HCT116 (cell line): ENCODE results near the gene SUN5. TPM values are rescaled to one million over a fixed set of nuclear protein-coding genes. Genes with fewer than 3 reads are reported as not detected.

Experiments used
- ATAC-seq: fragments of 200-7000 bp; cut with Tn5 transposase; 2 replicates; pipeline ENCODE4 v1.9.1; 2020; ENCODE audit warnings: mild to moderate bottlenecking, moderate library complexity
- BruUV-seq: library from RNA; stranded (reverse); fragments of 400-500 nt; replicated peaks from 2 replicates; lab custom pipeline; 2021; lab: Mats Ljungman, UMichigan
- CTCF ChIA-PET: fragments of 300-600 bp; sonication (Branson Sonifier 250); formaldehyde crosslinking; loops from one replicate; lab custom pipeline; 2021; ENCODE audit warnings: antibody characterized with exemption; lab: Charles Lee
- POLR2A ChIA-PET: fragments of 300-600, 350-600 bp; sonication (Branson Sonifier 250); formaldehyde crosslinking; loops from one replicate; lab custom pipeline; 2021; ENCODE audit warnings: antibody characterized with exemption; lab: Charles Lee
- RAD21 ChIA-PET, 2 experiments: fragments of 300-600 bp; sonication (Branson Sonifier 250); formaldehyde crosslinking; loops; one replicate each; lab custom pipeline; 2023; ENCODE audit warnings: low total read pairs in 2 of 2; ENCODE audit not compliant: uncharacterized antibody in 2 of 2, unreplicated experiment in 2 of 2, low non-redundant PET in 1 of 2; lab: Charles Lee
- DNase-seq: peaks from one replicate; pipeline ENCODE4 v3.0.0-alpha.2; 2010; ENCODE audit warnings: low read depth, low spot score
- H2AFZ ChIP-seq: fragments of 200-600 bp; shearing (Covaris generic), sonication (generic); 2 replicates; pipeline ENCODE4 v1.6.1; 2017; ENCODE audit warnings: low read depth, mixed run types, mixed read lengths, antibody characterized with exemption, low read length; ENCODE audit not compliant: poor library complexity, severe bottlenecking
- H3K27ac ChIP-seq: 2 replicates; pipeline ENCODE4 v1.5.1; 2012; ENCODE audit warnings: low read depth, low read length
- H3K27me3 ChIP-seq: fragments of 200-600 bp; sonication (generic); 2 replicates; pipeline ENCODE4 v1.6.1; 2016; ENCODE audit warnings: mixed run types, low read length, mixed read lengths; ENCODE audit not compliant: insufficient read depth
- H3K36me3 ChIP-seq, 2 experiments: fragments of 200-500 bp in 1 of 2; fragments of 200-600 bp in 1 of 2; sonication (Bioruptor generic) in 1 of 2; sonication (generic) in 1 of 2; 2 replicates each; pipeline versions ENCODE4 v1.5.1 to v1.6.1; 2014 to 2016; ENCODE audit warnings: low read length in 2 of 2, inconsistent platforms in 1 of 2, mixed read lengths in 1 of 2, mixed run types in 1 of 2; ENCODE audit not compliant: insufficient read depth in 2 of 2, control insufficient read depth in 1 of 2
- H3K4me1 ChIP-seq, 2 experiments: fragments of 200-600 bp in 1 of 2; sonication (generic) in 1 of 2; 2 replicates each; pipeline versions ENCODE4 v1.5.1 to v1.6.1; 2012 to 2017; ENCODE audit warnings: low read length in 2 of 2, inconsistent platforms in 1 of 2, mild to moderate bottlenecking in 1 of 2, mixed read lengths in 1 of 2, mixed run types in 1 of 2, moderate library complexity in 1 of 2; ENCODE audit not compliant: insufficient read depth in 2 of 2, control insufficient read depth in 1 of 2
- H3K4me2 ChIP-seq: fragments of 200-600 bp; sonication (generic); 2 replicates; pipeline ENCODE4 v1.6.1; 2017; ENCODE audit warnings: mixed run types, low read length, mixed read lengths
- H3K4me3 ChIP-seq, 2 experiments: fragments of 200-600 bp in 1 of 2; sonication (generic) in 1 of 2; replicated peaks in 1 of 2; 2 replicates each; pipeline ENCODE4 v1.5.1; 2011 to 2016; ENCODE audit warnings: low read length in 2 of 2, control low read depth in 1 of 2, low read depth in 1 of 2, mild to moderate bottlenecking in 1 of 2, mixed read lengths in 1 of 2, mixed run types in 1 of 2
- H3K79me2 ChIP-seq: fragments of 200-600 bp; sonication (generic); 2 replicates; pipeline ENCODE4 v1.6.1; 2017; ENCODE audit warnings: mild to moderate bottlenecking, mixed run types, low read length, moderate library complexity, mixed read lengths; ENCODE audit not compliant: insufficient read depth
- H3K9ac ChIP-seq: fragments of 200-600 bp; sonication (generic); 2 replicates; pipeline ENCODE4 v1.6.1; 2016; ENCODE audit warnings: low read length, mixed read lengths
- H3K9me2 ChIP-seq: fragments of 200-600 bp; sonication (generic), shearing (Covaris generic); 2 replicates; pipeline ENCODE4 v1.6.1; 2017; ENCODE audit warnings: mixed run types, mild to moderate bottlenecking, moderate library complexity; ENCODE audit not compliant: insufficient read depth
- H3K9me3 ChIP-seq, 2 experiments: fragments of 200-500 bp in 1 of 2; fragments of 200-600 bp in 1 of 2; sonication (Bioruptor generic) in 1 of 2; sonication (generic) in 1 of 2; 2 replicates each; pipeline ENCODE4 v1.6.1; 2014 to 2017; ENCODE audit warnings: low read length in 2 of 2, mixed read lengths in 2 of 2, inconsistent platforms in 1 of 2, low read depth in 1 of 2, mild to moderate bottlenecking in 1 of 2, mixed run types in 1 of 2, moderate library complexity in 1 of 2; ENCODE audit not compliant: control insufficient read depth in 1 of 2, insufficient read depth in 1 of 2
- H4K20me1 ChIP-seq: fragments of 200-600 bp; sonication (generic), shearing (Covaris generic); 2 replicates; pipeline ENCODE4 v1.6.1; 2017; ENCODE audit warnings: mixed run types, mild to moderate bottlenecking, moderate library complexity; ENCODE audit not compliant: insufficient read depth
- EGR1 ChIP-seq: IDR thresholded peaks from 2 replicates; pipeline ENCODE4 v1.6.1; 2012; ENCODE audit warnings: low read depth
- FOSL1 ChIP-seq: IDR thresholded peaks from 2 replicates; pipeline ENCODE4 v1.6.1; 2012; ENCODE audit warnings: low read depth
- JUND ChIP-seq: IDR thresholded peaks from 2 replicates; pipeline ENCODE4 v1.6.1; 2012
- MAX ChIP-seq: IDR thresholded peaks from 2 replicates; pipeline ENCODE4 v1.6.1; 2012
- POLR2A ChIP-seq: IDR thresholded peaks from 2 replicates; pipeline ENCODE4 v1.7.0; 2011; ENCODE audit warnings: borderline replicate concordance; ENCODE audit not compliant: insufficient read depth, insufficient read length; ENCODE audit errors: extremely low read depth
- RAD21 ChIP-seq: IDR thresholded peaks from 2 replicates; pipeline ENCODE4 v1.6.1; 2012; ENCODE audit warnings: low read depth, mild to moderate bottlenecking
- REST ChIP-seq: IDR thresholded peaks from 2 replicates; pipeline ENCODE4 v1.6.1; 2012; ENCODE audit warnings: low read depth
- SIN3A ChIP-seq: IDR thresholded peaks from 2 replicates; pipeline ENCODE4 v1.6.1; 2012; ENCODE audit warnings: low read depth
- SP1 ChIP-seq: IDR thresholded peaks from 2 replicates; pipeline ENCODE4 v1.6.1; 2012; ENCODE audit warnings: low read depth
- intact Hi-C: fragments of 100-400 bp; cut with micrococcal nuclease; formaldehyde crosslinking; loops from 2 replicates; pipeline ENCODE4 v1.10.0; 2022
- total RNA-seq: library from RNA; stranded (reverse); gene quantifications from one replicate; pipeline ENCODE4 v1.2.1, GENCODE V29; 2021; ENCODE audit not compliant: unreplicated experiment

Gene SUN5
- total RNA-seq, 1 experiment from 2014 or later = not detected

- POLR2A ChIA-PET = no interaction called here
- ATAC-seq (no peak), DNase-seq (no peak)
- Histone ChIP-seq H3K4me3 (no peak overlapping the region), H3K4me2 (no peak overlapping the region), H3K27me3 (peaks cover 16% of the 10 kb centered on the region; the same call in 1 of the 2 replicates), H3K4me1 (no peaks in the 10 kb centered on the region), H4K20me1 (no peaks in the 10 kb centered on the region), H3K9ac (no peak overlapping the region), H3K36me3 (no peaks in the 10 kb centered on the region), H3K79me2 (no peaks in the 10 kb centered on the region), H3K9me2 (no peaks in the 10 kb centered on the region), H3K9me3 (no peaks in the 10 kb centered on the region; a peak in 1 of 4 replicates), H3K27ac (no peak overlapping the region), H2AFZ (no peak overlapping the region)
- CTCF ChIA-PET = no interaction called here
- intact Hi-C loops = no loop called here
- no TSS peak for BruUV-seq
- RAD21 ChIA-PET = no interaction called here
- no peak for TF ChIP-seq POLR2A
- no peak for TF ChIP-seq MAX
- no peak for TF ChIP-seq JUND
- no peak for TF ChIP-seq REST
- no peak for TF ChIP-seq FOSL1
- no peak for TF ChIP-seq SP1
- no peak for TF ChIP-seq EGR1
- no peak for TF ChIP-seq RAD21
- no peak for TF ChIP-seq SIN3A
These were observed 16.3 kb upstream of the SUN5 start for GRCh38 chr20:33020278-33021161.
